Activated naive CD4-positive, alpha-beta T cell (primary cell): ENCODE data around the gene KLK13.

ENCODE experiments used
- DNase-seq, 4 experiments: peaks; one replicate each; lab custom pipeline; 2025; lab: John Stamatoyannopoulos, UW

KLK13 gene

GRCh38 chr19:51091895-51092873, 27.3 kb upstream of the KLK13 start:
- no peak for DNase-seq

- no peak for DNase-seq
Measured at GRCh38 chr19:51091126-51091525, 26.2 kb upstream of the KLK13 start.

GRCh38 chr19:51090471-51090870, 25.6 kb upstream of the KLK13 start:
- DNase-seq, result no peak

GRCh38 chr19:51089786-51090185, 24.9 kb upstream of the KLK13 start:
- no peak for DNase-seq

GRCh38 chr19:51086153-51086850, 21.4 kb upstream of the KLK13 start:
- no peak for DNase-seq

- DNase-seq, result no peak
Measured at GRCh38 chr19:51084505-51084904, 19.6 kb upstream of the KLK13 start.

- no peak for DNase-seq
Measured at GRCh38 chr19:51083783-51084182, 18.9 kb upstream of the KLK13 start.

GRCh38 chr19:51083181-51083580, 18.3 kb upstream of the KLK13 start:
- DNase-seq, result no peak

GRCh38 chr19:51082611-51083010, 17.7 kb upstream of the KLK13 start, which contains the start of gene KLK14:
Gene KLK14, minus strand, starts transcription at chr19:51082887. Its CDS starts 273 bp downstream, at chr19:51082614.
- DNase-seq, result no peak

GRCh38 chr19:51081476-51081875, 16.6 kb upstream of the KLK13 start:
- no peak for DNase-seq

GRCh38 chr19:51079481-51080110, 14.7 kb upstream of the KLK13 start:
- DNase-seq, result no peak

- no peak for DNase-seq
Measured at GRCh38 chr19:51078731-51079130, 13.8 kb upstream of the KLK13 start.

GRCh38 chr19:51078104-51078503, 13.2 kb upstream of the KLK13 start:
- no peak for DNase-seq

- no peak for DNase-seq
Measured at GRCh38 chr19:51076631-51077213, 11.8 kb upstream of the KLK13 start.

GRCh38 chr19:51075998-51076397, 11.1 kb upstream of the KLK13 start:
- no peak for DNase-seq

- no peak for DNase-seq
Measured at GRCh38 chr19:51071095-51071405, 6.2 kb upstream of the KLK13 start.

- no peak for DNase-seq
Measured at GRCh38 chr19:51070334-51071094, 5.6 kb upstream of the KLK13 start.

- no peak for DNase-seq
Measured at GRCh38 chr19:51066393-51067186, 1.7 kb upstream of the KLK13 start.

GRCh38 chr19:51065221-51065960, 499 bp upstream of the KLK13 start:
- DNase-seq, result no peak

GRCh38 chr19:51063664-51064063, 1.2 kb downstream of the KLK13 start:
- DNase-seq, result no peak
